Mesothelial cell of epicardium (in vitro differentiated cells): ENCODE results near the gene MIER1. TPM values are rescaled to one million over a fixed set of nuclear protein-coding genes. Genes with fewer than 3 reads are reported as not detected.
"Not testable (repeated sequence)": the region's sequence is repeated elsewhere in the genome, so short reads cannot be mapped to it uniquely, and the experiment has no call there.

Experiments
- DNase-seq, 2 experiments: peaks; one replicate each; pipeline ENCODE4 v3.0.0; 2021; ENCODE audit warnings: low spot score in 2 of 2; ENCODE audit not compliant: unreplicated experiment in 2 of 2
- H3K27ac Mint-ChIP-seq: 2 replicates; pipeline ENCODE4 v1.8.0; 2021; ENCODE audit warnings: mixed read lengths
- H3K27me3 Mint-ChIP-seq: 2 replicates; pipeline ENCODE4 v1.8.0; 2021; ENCODE audit warnings: low read depth, mixed read lengths
- H3K36me3 Mint-ChIP-seq: 2 replicates; pipeline ENCODE4 v1.8.0; 2021; ENCODE audit warnings: mixed read lengths
- H3K4me1 Mint-ChIP-seq: 2 replicates; pipeline ENCODE4 v1.8.0; 2021; ENCODE audit warnings: mixed read lengths
- H3K4me3 Mint-ChIP-seq: 2 replicates; pipeline ENCODE4 v1.8.0; 2021; ENCODE audit warnings: mild to moderate bottlenecking, moderate library complexity, mixed read lengths
- H3K9me3 Mint-ChIP-seq: 2 replicates; pipeline ENCODE4 v1.8.0; 2021; ENCODE audit warnings: mixed read lengths
- CTCF ChIP-seq: fragments of 200-600 bp; sonication (generic); IDR thresholded peaks from one replicate; pipeline ENCODE4 v1.5.0; 2021; ENCODE audit warnings: antibody characterized with exemption; ENCODE audit not compliant: unreplicated experiment
- total RNA-seq: library from RNA; stranded (reverse); gene quantifications from 3 replicates; pipeline ENCODE4 v1.2.1, GENCODE V29; 2021

Gene MIER1
- total RNA-seq = 34.3 to 39.9 TPM (median 36.5 TPM) in 3 replicates

GRCh38 chr1:66924756-66925557, at the start of gene MIER1, which contains the start of gene DNAI4:
TSS of gene MIER1 (plus strand) at chr1:66924990. CDS start at chr1:66925029, 39 bp downstream.
TSS of gene DNAI4 (minus strand) at chr1:66924856. CDS start at chr1:66924831, 25 bp downstream.
- no peak for TF ChIP-seq CTCF
- peak within 1 kb of the TSS; percentile 98 for H3K27ac Mint-ChIP-seq
- DNase-seq = peak; percentile 96 to 97
- peak within 1 kb of the TSS; percentile 95 for H3K4me3 Mint-ChIP-seq
- H3K36me3 Mint-ChIP-seq = peaks cover 4% of the 10 kb centered on the region
- no peaks in the 10 kb centered on the region for H3K9me3 Mint-ChIP-seq
- H3K4me1 Mint-ChIP-seq = peaks cover 25% of the 10 kb centered on the region
- no peaks in the 10 kb centered on the region for H3K27me3 Mint-ChIP-seq

- no peak for TF ChIP-seq CTCF
- Mint-ChIP-seq H3K9me3 (peaks cover 34% of the 10 kb centered on the region), H3K4me3 (no peak overlapping the region), H3K4me1 (no peaks in the 10 kb centered on the region), H3K27ac (no peak overlapping the region), H3K27me3 (no peaks in the 10 kb centered on the region), H3K36me3 (peaks cover 9% of the 10 kb centered on the region)
- DNase-seq = no peak
These were observed 48.1 kb upstream of the MIER1 start for GRCh38 chr1:66876664-66877063.

- TF ChIP-seq CTCF = no peak
- peaks cover 14% of the 10 kb centered on the region for H3K36me3 Mint-ChIP-seq
- no peak for DNase-seq
- H3K4me1 Mint-ChIP-seq = no peaks in the 10 kb centered on the region
- H3K9me3 Mint-ChIP-seq = peaks cover 13% of the 10 kb centered on the region
- no peak overlapping the region for H3K4me3 Mint-ChIP-seq
- H3K27ac Mint-ChIP-seq = no peak overlapping the region
- no peaks in the 10 kb centered on the region for H3K27me3 Mint-ChIP-seq
These were observed 35.8 kb upstream of the MIER1 start for GRCh38 chr1:66889030-66889429.

DNA sequence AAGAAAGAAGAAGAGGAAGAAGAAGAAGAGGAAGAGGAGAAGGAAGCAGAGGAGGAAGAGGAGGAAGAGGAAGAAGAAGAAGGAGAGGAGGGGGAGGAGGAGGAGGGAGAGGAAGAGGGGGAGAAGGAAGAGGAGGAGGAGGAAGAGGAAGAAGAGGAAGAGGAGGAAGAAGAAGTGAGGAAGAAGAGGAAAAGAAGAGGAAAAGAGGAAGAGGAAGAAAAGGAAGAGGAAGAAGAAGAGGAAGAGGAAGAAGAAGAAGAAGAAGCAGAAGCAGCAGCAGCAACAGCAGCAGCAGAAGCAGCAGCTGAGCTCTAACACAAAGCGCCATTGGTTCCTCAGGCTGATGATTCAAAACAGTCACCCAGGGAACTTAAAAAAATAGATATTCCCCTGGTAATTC, 34.2 kb upstream of the MIER1 start:
- Mint-ChIP-seq H3K4me3 (no peak overlapping the region), H3K27ac (no peak overlapping the region), H3K36me3 (peaks cover 14% of the 10 kb centered on the region), H3K27me3 (no peaks in the 10 kb centered on the region), H3K4me1 (no peaks in the 10 kb centered on the region), H3K9me3 (peaks cover 12% of the 10 kb centered on the region)
- no peak for DNase-seq
- no peak for TF ChIP-seq CTCF

DNA sequence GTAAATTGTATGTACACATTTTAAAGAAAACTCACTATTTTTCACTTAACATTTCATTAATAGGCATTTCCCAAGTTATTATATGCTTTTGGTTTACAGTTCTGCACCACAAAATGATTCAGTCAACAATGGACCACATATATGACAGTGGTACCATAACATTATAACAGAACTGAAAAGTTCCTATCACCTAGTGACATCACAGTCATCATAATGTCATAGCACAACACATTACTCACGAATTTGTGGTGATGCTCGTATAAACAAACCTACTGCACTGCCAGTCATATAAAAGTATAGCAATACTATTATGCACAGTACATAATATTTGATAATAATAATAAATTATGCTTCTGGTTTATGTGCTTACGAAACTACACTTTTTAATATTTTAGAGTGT, 31.1 kb upstream of the MIER1 start:
- no peak for DNase-seq
- Mint-ChIP-seq H3K36me3 (peaks cover 4% of the 10 kb centered on the region), H3K9me3 (peaks cover 4% of the 10 kb centered on the region), H3K4me1 (no peaks in the 10 kb centered on the region), H3K27me3 (no peaks in the 10 kb centered on the region), H3K27ac (no peak overlapping the region), H3K4me3 (no peak overlapping the region)
- TF ChIP-seq CTCF = no peak

- Mint-ChIP-seq H3K36me3 (peaks cover 19% of the 10 kb centered on the region), H3K9me3 (peaks cover 15% of the 10 kb centered on the region)
- not testable (repeated sequence) for H3K27me3 Mint-ChIP-seq, H3K4me1 Mint-ChIP-seq, DNase-seq, H3K4me3 Mint-ChIP-seq, H3K27ac Mint-ChIP-seq
These were observed 9.6 kb upstream of the MIER1 start for GRCh38 chr1:66915203-66915602.
